HCT116 (cell line): ENCODE measurements around the gene DELE1. TPM values are rescaled to one million over a fixed set of nuclear protein-coding genes. Genes with fewer than 3 reads are reported as not detected.

Experiments used
- ATAC-seq: fragments of 200-7000 bp; cut with Tn5 transposase; 2 replicates; pipeline ENCODE4 v1.9.1; 2020; ENCODE audit warnings: mild to moderate bottlenecking, moderate library complexity
- BruUV-seq: library from RNA; stranded (reverse); fragments of 400-500 nt; replicated peaks from 2 replicates; lab custom pipeline; 2021; lab: Mats Ljungman, UMichigan
- CTCF ChIA-PET: fragments of 300-600 bp; sonication (Branson Sonifier 250); formaldehyde crosslinking; loops from one replicate; lab custom pipeline; 2021; ENCODE audit warnings: antibody characterized with exemption; lab: Charles Lee
- POLR2A ChIA-PET: fragments of 300-600, 350-600 bp; sonication (Branson Sonifier 250); formaldehyde crosslinking; loops from one replicate; lab custom pipeline; 2021; ENCODE audit warnings: antibody characterized with exemption; lab: Charles Lee
- RAD21 ChIA-PET, 2 experiments: fragments of 300-600 bp; sonication (Branson Sonifier 250); formaldehyde crosslinking; loops; one replicate each; lab custom pipeline; 2023; ENCODE audit warnings: low total read pairs in 2 of 2; ENCODE audit not compliant: uncharacterized antibody in 2 of 2, unreplicated experiment in 2 of 2, low non-redundant PET in 1 of 2; lab: Charles Lee
- DNase-seq: peaks from one replicate; pipeline ENCODE4 v3.0.0-alpha.2; 2010; ENCODE audit warnings: low read depth, low spot score
- H2AFZ ChIP-seq: fragments of 200-600 bp; shearing (Covaris generic), sonication (generic); 2 replicates; pipeline ENCODE4 v1.6.1; 2017; ENCODE audit warnings: low read depth, mixed run types, mixed read lengths, antibody characterized with exemption, low read length; ENCODE audit not compliant: poor library complexity, severe bottlenecking
- H3K27ac ChIP-seq: 2 replicates; pipeline ENCODE4 v1.5.1; 2012; ENCODE audit warnings: low read depth, low read length
- H3K27me3 ChIP-seq: fragments of 200-600 bp; sonication (generic); 2 replicates; pipeline ENCODE4 v1.6.1; 2016; ENCODE audit warnings: mixed run types, low read length, mixed read lengths; ENCODE audit not compliant: insufficient read depth
- H3K36me3 ChIP-seq, 2 experiments: fragments of 200-500 bp in 1 of 2; fragments of 200-600 bp in 1 of 2; sonication (Bioruptor generic) in 1 of 2; sonication (generic) in 1 of 2; 2 replicates each; pipeline versions ENCODE4 v1.5.1 to v1.6.1; 2014 to 2016; ENCODE audit warnings: low read length in 2 of 2, inconsistent platforms in 1 of 2, mixed read lengths in 1 of 2, mixed run types in 1 of 2; ENCODE audit not compliant: insufficient read depth in 2 of 2, control insufficient read depth in 1 of 2
- H3K4me1 ChIP-seq, 2 experiments: fragments of 200-600 bp in 1 of 2; sonication (generic) in 1 of 2; 2 replicates each; pipeline versions ENCODE4 v1.5.1 to v1.6.1; 2012 to 2017; ENCODE audit warnings: low read length in 2 of 2, inconsistent platforms in 1 of 2, mild to moderate bottlenecking in 1 of 2, mixed read lengths in 1 of 2, mixed run types in 1 of 2, moderate library complexity in 1 of 2; ENCODE audit not compliant: insufficient read depth in 2 of 2, control insufficient read depth in 1 of 2
- H3K4me2 ChIP-seq: fragments of 200-600 bp; sonication (generic); 2 replicates; pipeline ENCODE4 v1.6.1; 2017; ENCODE audit warnings: mixed run types, low read length, mixed read lengths
- H3K4me3 ChIP-seq, 2 experiments: fragments of 200-600 bp in 1 of 2; sonication (generic) in 1 of 2; replicated peaks in 1 of 2; 2 replicates each; pipeline ENCODE4 v1.5.1; 2011 to 2016; ENCODE audit warnings: low read length in 2 of 2, control low read depth in 1 of 2, low read depth in 1 of 2, mild to moderate bottlenecking in 1 of 2, mixed read lengths in 1 of 2, mixed run types in 1 of 2
- H3K79me2 ChIP-seq: fragments of 200-600 bp; sonication (generic); 2 replicates; pipeline ENCODE4 v1.6.1; 2017; ENCODE audit warnings: mild to moderate bottlenecking, mixed run types, low read length, moderate library complexity, mixed read lengths; ENCODE audit not compliant: insufficient read depth
- H3K9ac ChIP-seq: fragments of 200-600 bp; sonication (generic); 2 replicates; pipeline ENCODE4 v1.6.1; 2016; ENCODE audit warnings: low read length, mixed read lengths
- H3K9me2 ChIP-seq: fragments of 200-600 bp; sonication (generic), shearing (Covaris generic); 2 replicates; pipeline ENCODE4 v1.6.1; 2017; ENCODE audit warnings: mixed run types, mild to moderate bottlenecking, moderate library complexity; ENCODE audit not compliant: insufficient read depth
- H3K9me3 ChIP-seq, 2 experiments: fragments of 200-500 bp in 1 of 2; fragments of 200-600 bp in 1 of 2; sonication (Bioruptor generic) in 1 of 2; sonication (generic) in 1 of 2; 2 replicates each; pipeline ENCODE4 v1.6.1; 2014 to 2017; ENCODE audit warnings: low read length in 2 of 2, mixed read lengths in 2 of 2, inconsistent platforms in 1 of 2, low read depth in 1 of 2, mild to moderate bottlenecking in 1 of 2, mixed run types in 1 of 2, moderate library complexity in 1 of 2; ENCODE audit not compliant: control insufficient read depth in 1 of 2, insufficient read depth in 1 of 2
- H4K20me1 ChIP-seq: fragments of 200-600 bp; sonication (generic), shearing (Covaris generic); 2 replicates; pipeline ENCODE4 v1.6.1; 2017; ENCODE audit warnings: mixed run types, mild to moderate bottlenecking, moderate library complexity; ENCODE audit not compliant: insufficient read depth
- CTCF ChIP-seq, 3 experiments: fragments of 200-600 bp in 1 of 3; sonication (generic) in 1 of 3; IDR thresholded peaks in 2 of 3; conservative IDR thresholded peaks in 1 of 3; 2 replicates each; pipeline ENCODE4 v1.5.1; 2012 to 2017; ENCODE audit warnings: low read depth in 2 of 3, low read length in 2 of 3, antibody characterized with exemption in 1 of 3, borderline replicate concordance in 1 of 3, control low read depth in 1 of 3, mild to moderate bottlenecking in 1 of 3, mixed read lengths in 1 of 3, mixed run types in 1 of 3, moderate library complexity in 1 of 3; ENCODE audit not compliant: insufficient read depth in 1 of 3
- JUND ChIP-seq: IDR thresholded peaks from 2 replicates; pipeline ENCODE4 v1.6.1; 2012
- POLR2AphosphoS5 ChIP-seq: IDR thresholded peaks from 2 replicates; pipeline ENCODE4 v1.6.1; 2011; ENCODE audit warnings: mild to moderate bottlenecking, low read depth, low read length, moderate library complexity
- RAD21 ChIP-seq: IDR thresholded peaks from 2 replicates; pipeline ENCODE4 v1.6.1; 2012; ENCODE audit warnings: low read depth, mild to moderate bottlenecking
- TCF7L2 ChIP-seq: IDR thresholded peaks from 2 replicates; pipeline ENCODE4 v1.7.0; 2011; ENCODE audit warnings: borderline replicate concordance, inconsistent platforms; ENCODE audit not compliant: insufficient read depth, insufficient read length; ENCODE audit errors: extremely low read depth
- intact Hi-C: fragments of 100-400 bp; cut with micrococcal nuclease; formaldehyde crosslinking; loops from 2 replicates; pipeline ENCODE4 v1.10.0; 2022
- total RNA-seq: library from RNA; stranded (reverse); gene quantifications from one replicate; pipeline ENCODE4 v1.2.1, GENCODE V29; 2021; ENCODE audit not compliant: unreplicated experiment

The DELE1 gene
- total RNA-seq, 1 experiment from 2014 or later, result 74.1 TPM

- no peaks in the 10 kb centered on the region for H3K9me3 ChIP-seq
- H4K20me1 ChIP-seq, result no peaks in the 10 kb centered on the region
- RAD21 ChIA-PET, result interaction anchor here (0.7 to 2.7 kb wide), 10 partner anchors 9 to 269 kb away, joined by 3 to 19 read pairs (median 3); partner anchors contain the start of genes DELE1 (in 1 of the 2) and PCDH1 (in 1 of the 2)
- intact Hi-C loops, result loop anchor here (1.0 kb wide), 3 partner anchors 71 to 295 kb away; no protein-coding TSS in a partner anchor
- POLR2A ChIA-PET, result interaction anchor here (0.7 to 2.2 kb wide), 5 partner anchors 9 to 268 kb away, joined by 3 to 12 read pairs (median 3); partner anchors contain the start of genes DELE1 and RNF14
- H3K27ac ChIP-seq, result no peak overlapping the region
- TF ChIP-seq TCF7L2 (peak; percentile 27), CTCF (IDR thresholded peaks at IDR 0.05 in 2 of 3, conservative IDR thresholded peaks at IDR 0.05 in 1 of 3; ENCODE audit: borderline replicate concordance in 1 of 3, insufficient read depth in 1 of 3, low read depth in 2 of 3, low read length in 2 of 3) (peak; percentile 87 to 96 (median 89)), JUND (no peak), POLR2AphosphoS5 (no peak; the same call in 1 of the 2 replicates), RAD21 (peak; percentile 97)
- peak; percentile 72 for DNase-seq
- H3K79me2 ChIP-seq, result no peaks in the 10 kb centered on the region
- no peak overlapping the region for H3K4me3 ChIP-seq
- CTCF ChIA-PET, result interaction anchor here (0.6 to 3.2 kb wide), 29 partner anchors 8 to 369 kb away, joined by 3 to 79 read pairs (median 6); partner anchors contain the start of genes DELE1, HDAC3, PCDH1 and RELL2
- no peaks in the 10 kb centered on the region for H3K36me3 ChIP-seq
- no TSS peak for BruUV-seq
- peak overlapping the region; percentile 34 for H3K4me2 ChIP-seq
- peak; percentile 96 for ATAC-seq
- H3K9me2 ChIP-seq, result no peaks in the 10 kb centered on the region
- no peak overlapping the region for H3K9ac ChIP-seq
- no peaks in the 10 kb centered on the region for H3K27me3 ChIP-seq
- H2AFZ ChIP-seq, result peak overlapping the region; percentile 17
- peaks cover 0 to 10% of the 10 kb centered on the region in 2 experiments; a peak in 1 of 4 replicates for H3K4me1 ChIP-seq
Measured at GRCh38 chr5:141960449-141961323, 37.0 kb downstream of the DELE1 start.
